Chondrocyte (in vitro differentiated cells): ENCODE data around the gene CARS1. TPM values are rescaled to one million over a fixed set of nuclear protein-coding genes. Genes with fewer than 3 reads are reported as not detected.
A peak's percentile ranks its signal among the peaks of the same experiment; 100 is the strongest.

Source experiments
- DNase-seq: peaks from one replicate; pipeline ENCODE4 v3.0.0; 2021; ENCODE audit warnings: mixed read lengths, low spot score
- H3K27ac Mint-ChIP-seq: one replicate; pipeline ENCODE4 v1.8.0; 2021; ENCODE audit warnings: mild to moderate bottlenecking, moderate library complexity, mixed read lengths; ENCODE audit not compliant: unreplicated experiment
- H3K27me3 Mint-ChIP-seq: 2 replicates; pipeline ENCODE4 v1.8.0; 2021; ENCODE audit warnings: low read depth, mixed read lengths
- H3K36me3 Mint-ChIP-seq: 2 replicates; pipeline ENCODE4 v1.8.0; 2021; ENCODE audit warnings: low read depth, mixed read lengths
- H3K4me1 Mint-ChIP-seq: 2 replicates; pipeline ENCODE4 v1.8.0; 2021; ENCODE audit warnings: low read depth, mild to moderate bottlenecking, mixed read lengths
- H3K4me3 Mint-ChIP-seq: one replicate; pipeline ENCODE4 v1.8.0; 2021; ENCODE audit warnings: mild to moderate bottlenecking, moderate library complexity, mixed read lengths; ENCODE audit not compliant: unreplicated experiment
- H3K9me3 Mint-ChIP-seq: 2 replicates; pipeline ENCODE4 v1.8.0; 2021; ENCODE audit warnings: low read depth, mixed read lengths
- CTCF ChIP-seq: fragments of 200-600 bp; sonication (generic); IDR thresholded peaks from 2 replicates; pipeline ENCODE4 v1.5.0; 2021; ENCODE audit warnings: antibody characterized with exemption, mild to moderate bottlenecking, moderate library complexity
- total RNA-seq: library from RNA; stranded (reverse); gene quantifications from 3 replicates; pipeline ENCODE4 v1.2.1, GENCODE V29; 2021

Gene CARS1
- total RNA-seq, 1 donor from 2014 or later, result 106 TPM

- no peak for DNase-seq
- Mint-ChIP-seq H3K27me3 (no peaks in the 10 kb centered on the region), H3K36me3 (peaks cover 45% of the 10 kb centered on the region), H3K27ac (no peak overlapping the region), H3K4me3 (no peak overlapping the region), H3K4me1 (peaks cover 32% of the 10 kb centered on the region), H3K9me3 (no peaks in the 10 kb centered on the region)
- TF ChIP-seq CTCF, result no peak
Measured at GRCh38 chr11:3020011-3020410, 37.2 kb downstream of the CARS1 start.

GRCh38 chr11:3018596-3018995 is 38.6 kb downstream of the CARS1 start:
- Mint-ChIP-seq H3K36me3 (peaks cover 45% of the 10 kb centered on the region), H3K4me1 (peaks cover 34% of the 10 kb centered on the region), H3K9me3 (no peaks in the 10 kb centered on the region), H3K27ac (no peak overlapping the region), H3K27me3 (no peaks in the 10 kb centered on the region), H3K4me3 (no peak overlapping the region)
- DNase-seq, result no peak
- no peak for TF ChIP-seq CTCF

- H3K4me1 Mint-ChIP-seq, result peaks cover 20% of the 10 kb centered on the region
- H3K36me3 Mint-ChIP-seq, result peaks cover 40% of the 10 kb centered on the region
- no peak overlapping the region for H3K27ac Mint-ChIP-seq
- no peak overlapping the region for H3K4me3 Mint-ChIP-seq
- peak; percentile 22 for TF ChIP-seq CTCF
- H3K27me3 Mint-ChIP-seq, result no peaks in the 10 kb centered on the region
- no peaks in the 10 kb centered on the region for H3K9me3 Mint-ChIP-seq
- no peak for DNase-seq
Measured at GRCh38 chr11:3016861-3017260, 40.4 kb downstream of the CARS1 start.

- no peak overlapping the region for H3K4me3 Mint-ChIP-seq
- no peak for DNase-seq
- TF ChIP-seq CTCF, result no peak
- H3K9me3 Mint-ChIP-seq, result no peaks in the 10 kb centered on the region
- no peaks in the 10 kb centered on the region for H3K27me3 Mint-ChIP-seq
- peaks cover 46% of the 10 kb centered on the region for H3K36me3 Mint-ChIP-seq
- peaks cover 11% of the 10 kb centered on the region for H3K4me1 Mint-ChIP-seq
- no peak overlapping the region for H3K27ac Mint-ChIP-seq
Measured at GRCh38 chr11:3015796-3016195, 41.4 kb downstream of the CARS1 start.

GRCh38 chr11:3014943-3015342 is 42.3 kb downstream of the CARS1 start:
- DNase-seq, result no peak
- H3K36me3 Mint-ChIP-seq, result peaks cover 48% of the 10 kb centered on the region
- H3K4me3 Mint-ChIP-seq, result no peak overlapping the region
- H3K4me1 Mint-ChIP-seq, result peaks cover 8% of the 10 kb centered on the region
- no peaks in the 10 kb centered on the region for H3K27me3 Mint-ChIP-seq
- no peak for TF ChIP-seq CTCF
- H3K9me3 Mint-ChIP-seq, result no peaks in the 10 kb centered on the region
- no peak overlapping the region for H3K27ac Mint-ChIP-seq
